Esophagus muscularis mucosa (tissue), 3 donors: ENCODE results near the gene PRSS38.

ENCODE experiments used
- POLR2A ChIP-seq: fragments of 450-650 bp; IDR thresholded peaks from one replicate; pipeline ENCODE4 v1.6.1; 2017; ENCODE audit warnings: antibody characterized with exemption, moderate library complexity, mild to moderate bottlenecking, low read depth
- TF ChIP-seq, protein P1 (sequence below), 3 experiments: fragments of 200-600 bp in 2 of 3; fragments of 450-650 bp in 1 of 3; sonication (generic) in 2 of 3; IDR thresholded peaks; one replicate each; pipeline ENCODE4 v1.5.1; 2017 to 2019; ENCODE audit warnings: antibody characterized with exemption in 3 of 3, mild to moderate bottlenecking in 2 of 3, moderate library complexity in 1 of 3

DNA sequence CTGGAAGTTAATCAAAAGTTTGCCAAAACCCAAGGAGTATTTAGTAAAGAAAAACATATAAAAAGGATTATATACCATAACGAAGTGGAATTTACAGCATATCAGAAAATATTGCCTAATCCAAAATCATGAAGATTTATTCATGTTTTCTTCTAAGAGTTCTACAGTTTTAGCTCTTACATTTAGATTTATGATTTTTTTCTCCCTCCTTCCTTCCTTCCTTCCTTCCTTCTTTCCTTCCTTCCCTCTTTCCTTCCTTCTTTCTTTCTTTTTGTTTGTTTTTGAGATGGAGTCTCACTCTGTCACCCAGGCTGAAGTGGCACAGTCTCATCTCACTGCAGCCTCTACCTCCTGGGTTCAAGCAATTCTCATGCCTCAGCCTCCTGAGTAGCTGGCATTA is 15.7 kb upstream of the PRSS38 start:
- TF ChIP-seq, protein P1, sequence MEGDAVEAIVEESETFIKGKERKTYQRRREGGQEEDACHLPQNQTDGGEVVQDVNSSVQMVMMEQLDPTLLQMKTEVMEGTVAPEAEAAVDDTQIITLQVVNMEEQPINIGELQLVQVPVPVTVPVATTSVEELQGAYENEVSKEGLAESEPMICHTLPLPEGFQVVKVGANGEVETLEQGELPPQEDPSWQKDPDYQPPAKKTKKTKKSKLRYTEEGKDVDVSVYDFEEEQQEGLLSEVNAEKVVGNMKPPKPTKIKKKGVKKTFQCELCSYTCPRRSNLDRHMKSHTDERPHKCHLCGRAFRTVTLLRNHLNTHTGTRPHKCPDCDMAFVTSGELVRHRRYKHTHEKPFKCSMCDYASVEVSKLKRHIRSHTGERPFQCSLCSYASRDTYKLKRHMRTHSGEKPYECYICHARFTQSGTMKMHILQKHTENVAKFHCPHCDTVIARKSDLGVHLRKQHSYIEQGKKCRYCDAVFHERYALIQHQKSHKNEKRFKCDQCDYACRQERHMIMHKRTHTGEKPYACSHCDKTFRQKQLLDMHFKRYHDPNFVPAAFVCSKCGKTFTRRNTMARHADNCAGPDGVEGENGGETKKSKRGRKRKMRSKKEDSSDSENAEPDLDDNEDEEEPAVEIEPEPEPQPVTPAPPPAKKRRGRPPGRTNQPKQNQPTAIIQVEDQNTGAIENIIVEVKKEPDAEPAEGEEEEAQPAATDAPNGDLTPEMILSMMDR (IDR thresholded peaks at IDR 0.05), result no peak
- no peak for TF ChIP-seq POLR2A
